Stomach (tissue), 4 donors: ENCODE data around the gene CAB39L.

Experiments used
- EP300 ChIP-seq: sonication (generic); formaldehyde crosslinking; IDR thresholded peaks from one replicate; pipeline ENCODE4 v1.6.1; 2017; ENCODE audit warnings: antibody characterized with exemption
- TF ChIP-seq, protein P1 (sequence below), 7 experiments: fragments of 450-650 bp in 4 of 7; fragments of 200-600 bp in 3 of 7; sonication (generic) in 3 of 7; IDR thresholded peaks; one replicate each; pipeline ENCODE4 v1.5.1; 2016 to 2019; ENCODE audit warnings: antibody characterized with exemption in 7 of 7, control low read depth in 2 of 7, mild to moderate bottlenecking in 1 of 7

DNA sequence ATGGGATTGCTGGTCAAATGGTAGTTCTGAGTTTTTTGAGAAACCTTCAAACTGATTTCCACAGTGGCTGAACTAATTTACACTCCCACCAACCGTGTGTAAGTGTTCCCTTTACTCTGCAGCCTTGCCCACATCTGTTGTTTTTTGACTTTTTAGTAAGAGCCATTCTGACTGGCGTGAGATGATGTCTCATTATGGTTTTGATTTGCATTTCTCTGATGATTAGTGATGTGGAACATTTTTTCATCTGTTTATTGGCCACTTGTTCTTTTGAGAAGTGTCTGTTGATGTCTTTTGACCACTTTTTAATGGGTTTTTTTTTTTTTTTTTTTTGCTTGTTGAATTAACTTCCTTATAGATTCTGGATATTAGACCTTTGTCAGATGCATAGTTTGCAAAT is 4.3 kb downstream of the CAB39L start:
- TF ChIP-seq, protein P1, sequence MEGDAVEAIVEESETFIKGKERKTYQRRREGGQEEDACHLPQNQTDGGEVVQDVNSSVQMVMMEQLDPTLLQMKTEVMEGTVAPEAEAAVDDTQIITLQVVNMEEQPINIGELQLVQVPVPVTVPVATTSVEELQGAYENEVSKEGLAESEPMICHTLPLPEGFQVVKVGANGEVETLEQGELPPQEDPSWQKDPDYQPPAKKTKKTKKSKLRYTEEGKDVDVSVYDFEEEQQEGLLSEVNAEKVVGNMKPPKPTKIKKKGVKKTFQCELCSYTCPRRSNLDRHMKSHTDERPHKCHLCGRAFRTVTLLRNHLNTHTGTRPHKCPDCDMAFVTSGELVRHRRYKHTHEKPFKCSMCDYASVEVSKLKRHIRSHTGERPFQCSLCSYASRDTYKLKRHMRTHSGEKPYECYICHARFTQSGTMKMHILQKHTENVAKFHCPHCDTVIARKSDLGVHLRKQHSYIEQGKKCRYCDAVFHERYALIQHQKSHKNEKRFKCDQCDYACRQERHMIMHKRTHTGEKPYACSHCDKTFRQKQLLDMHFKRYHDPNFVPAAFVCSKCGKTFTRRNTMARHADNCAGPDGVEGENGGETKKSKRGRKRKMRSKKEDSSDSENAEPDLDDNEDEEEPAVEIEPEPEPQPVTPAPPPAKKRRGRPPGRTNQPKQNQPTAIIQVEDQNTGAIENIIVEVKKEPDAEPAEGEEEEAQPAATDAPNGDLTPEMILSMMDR (IDR thresholded peaks at IDR 0.05) = no peak
- no peak for TF ChIP-seq EP300
